NT2/D1 (cell line): ENCODE measurements around the gene TNS1.

Experiments
- YY1 ChIP-seq: IDR thresholded peaks from 2 replicates; pipeline ENCODE4 v1.6.1; 2011; ENCODE audit not compliant: insufficient read length, insufficient read depth
- ZNF274 ChIP-seq: IDR thresholded peaks from 2 replicates; pipeline ENCODE4 v1.6.1; 2011; ENCODE audit warnings: mild to moderate bottlenecking, low read depth, low read length

DNA sequence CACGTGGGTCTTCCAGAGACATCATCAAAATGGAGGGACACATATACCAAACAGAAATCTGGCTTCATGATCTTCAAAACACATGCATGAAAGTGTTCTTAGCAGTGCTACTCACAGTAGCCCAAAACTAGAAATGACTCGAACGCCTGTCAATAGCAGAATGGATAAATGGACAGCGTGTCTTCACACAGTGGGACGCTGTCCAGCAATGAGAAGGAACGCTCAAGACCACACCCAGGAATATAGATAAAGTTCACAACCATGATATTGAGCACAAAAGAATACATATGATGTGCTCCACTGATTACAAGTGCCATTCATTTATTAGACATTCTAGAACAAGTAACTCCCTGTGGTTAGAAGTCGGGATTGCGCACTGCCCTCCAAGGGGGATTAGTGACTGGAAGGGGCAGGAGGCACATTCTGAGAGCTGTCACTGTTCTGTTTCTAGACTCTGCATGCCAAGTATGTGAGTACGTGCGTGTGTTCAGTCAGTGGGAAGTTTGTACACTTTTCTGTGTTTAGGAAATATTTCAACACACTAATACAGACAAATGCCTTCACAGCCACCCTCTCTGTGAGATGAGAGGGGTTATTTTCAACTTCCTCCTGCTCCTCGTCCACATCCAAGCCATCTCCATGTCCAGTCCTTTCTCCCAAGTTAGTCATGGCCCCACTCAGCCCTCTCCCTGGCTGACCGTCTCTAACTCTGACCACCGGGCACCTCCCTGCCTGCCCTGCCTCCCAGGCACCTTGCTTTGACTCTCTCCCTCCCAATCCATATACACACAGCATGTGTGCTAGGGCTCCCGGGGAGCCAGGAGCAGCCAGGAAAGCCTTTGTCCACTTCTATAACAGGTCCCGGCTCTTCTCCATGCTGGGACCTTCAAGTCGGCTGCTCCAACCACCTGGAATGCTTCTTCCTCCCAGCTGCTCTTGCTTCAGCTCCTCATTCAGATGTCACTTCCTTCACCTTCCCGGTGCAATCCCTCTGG is 26.9 kb upstream of the TNS1 start:
- TF ChIP-seq YY1 (no peak), ZNF274 (no peak)
